Omental fat pad (tissue), 4 donors: ENCODE data around the gene GRIP2. TPM values are rescaled to one million over a fixed set of nuclear protein-coding genes. Genes with fewer than 3 reads are reported as not detected.

Experiments
- ATAC-seq: fragments of 150-250 bp; one replicate; pipeline ENCODE4 v1.9.1; 2016; ENCODE audit warnings: mild to moderate bottlenecking, moderate library complexity; ENCODE audit not compliant: low FRiP score
- DNase-seq: peaks from one replicate; pipeline ENCODE4 v3.0.0-alpha.2; 2019; ENCODE audit warnings: low spot score
- total RNA-seq, 4 donors: library from RNA; depleted of rRNA; stranded (reverse); fragments of >200 nt; gene quantifications; one replicate each; pipeline ENCODE4 v1.1.0, GENCODE V29; 2016
- TF ChIP-seq, protein P1 (sequence below), 3 donors: fragments of 450-650 bp; IDR thresholded peaks; one replicate each; pipeline ENCODE4 v1.5.1; 2016 to 2017; ENCODE audit warnings: antibody characterized with exemption in 3 of 3, mild to moderate bottlenecking in 3 of 3, moderate library complexity in 2 of 3

GRIP2 gene
- total RNA-seq, 4 donors from 2014 or later: 0.69 to 2.6 (median 1.2) TPM

DNA sequence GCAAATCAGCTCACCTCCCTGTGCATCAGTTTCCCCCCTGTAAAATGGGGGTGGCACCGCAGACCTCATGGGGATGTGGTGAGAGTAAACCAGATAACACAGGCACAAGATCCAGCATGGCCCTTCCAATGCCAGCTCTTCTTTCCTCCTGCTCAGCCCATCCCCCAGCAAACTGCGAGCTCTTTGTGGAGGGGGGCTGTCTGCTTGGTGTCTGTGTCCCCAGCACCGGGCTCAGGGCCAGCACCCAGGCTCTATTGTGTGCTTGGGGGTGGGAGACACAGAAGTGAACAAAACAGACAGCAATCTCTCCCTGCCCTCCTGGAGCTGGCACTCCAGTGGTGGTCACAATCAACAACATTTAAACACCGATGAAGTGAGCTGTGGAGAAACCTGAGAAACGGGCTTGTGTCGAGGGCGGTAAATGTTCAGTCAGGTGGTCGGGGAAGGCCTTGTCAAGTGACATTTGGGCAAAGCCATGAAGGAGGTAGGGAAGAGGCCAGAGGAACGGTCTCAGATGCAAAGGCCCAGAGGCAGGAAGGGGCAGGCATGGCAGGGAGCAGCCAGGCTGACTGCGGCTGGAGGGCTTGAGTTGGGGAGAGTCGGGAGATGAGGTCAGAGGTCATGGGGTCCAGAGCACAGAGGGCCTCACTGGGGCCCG lies 28.4 kb downstream of the GRIP2 start:
- TF ChIP-seq, protein P1, sequence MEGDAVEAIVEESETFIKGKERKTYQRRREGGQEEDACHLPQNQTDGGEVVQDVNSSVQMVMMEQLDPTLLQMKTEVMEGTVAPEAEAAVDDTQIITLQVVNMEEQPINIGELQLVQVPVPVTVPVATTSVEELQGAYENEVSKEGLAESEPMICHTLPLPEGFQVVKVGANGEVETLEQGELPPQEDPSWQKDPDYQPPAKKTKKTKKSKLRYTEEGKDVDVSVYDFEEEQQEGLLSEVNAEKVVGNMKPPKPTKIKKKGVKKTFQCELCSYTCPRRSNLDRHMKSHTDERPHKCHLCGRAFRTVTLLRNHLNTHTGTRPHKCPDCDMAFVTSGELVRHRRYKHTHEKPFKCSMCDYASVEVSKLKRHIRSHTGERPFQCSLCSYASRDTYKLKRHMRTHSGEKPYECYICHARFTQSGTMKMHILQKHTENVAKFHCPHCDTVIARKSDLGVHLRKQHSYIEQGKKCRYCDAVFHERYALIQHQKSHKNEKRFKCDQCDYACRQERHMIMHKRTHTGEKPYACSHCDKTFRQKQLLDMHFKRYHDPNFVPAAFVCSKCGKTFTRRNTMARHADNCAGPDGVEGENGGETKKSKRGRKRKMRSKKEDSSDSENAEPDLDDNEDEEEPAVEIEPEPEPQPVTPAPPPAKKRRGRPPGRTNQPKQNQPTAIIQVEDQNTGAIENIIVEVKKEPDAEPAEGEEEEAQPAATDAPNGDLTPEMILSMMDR (IDR thresholded peaks at IDR 0.05): no peak
- DNase-seq (no peak), ATAC-seq (no peak)

DNA sequence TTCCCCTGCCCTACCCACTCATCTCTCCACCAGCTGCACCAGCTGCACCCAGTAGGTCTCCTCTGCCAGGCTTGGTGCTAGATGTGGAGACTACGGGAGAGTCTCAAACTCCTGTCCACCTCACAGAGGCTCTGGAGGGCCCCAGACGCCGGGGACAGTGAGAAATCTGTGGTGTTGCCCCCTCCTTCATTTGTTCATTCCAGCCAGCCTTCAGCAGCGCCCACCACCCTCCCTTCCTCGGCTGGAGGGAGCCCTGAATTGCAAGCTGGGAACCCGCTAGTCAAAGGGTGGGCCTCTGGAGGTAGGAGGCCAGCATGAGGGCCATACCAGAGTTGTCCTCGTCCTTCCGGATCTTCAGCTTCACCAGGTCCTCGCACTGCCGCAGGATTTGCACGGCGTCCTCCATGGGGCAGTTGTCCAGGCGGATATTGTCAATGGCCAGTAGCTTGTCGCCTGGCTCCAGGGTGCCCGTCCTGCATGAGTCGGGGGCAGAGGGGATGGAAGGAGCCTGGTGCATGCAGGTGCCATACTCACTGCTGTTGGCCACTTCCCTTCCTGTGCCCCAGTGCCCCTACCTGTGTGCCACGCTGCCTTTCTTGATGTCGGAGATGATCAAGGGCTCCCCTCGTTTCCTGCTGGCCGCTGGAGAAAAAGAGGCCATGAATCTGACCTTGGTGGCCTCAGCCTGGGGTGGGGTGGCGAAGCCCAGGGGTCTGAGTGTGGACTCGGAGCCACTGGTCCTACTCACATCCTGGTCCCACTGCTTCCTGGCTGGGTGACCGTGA lies 29.1 kb downstream of the GRIP2 start:
- ATAC-seq (no peak), DNase-seq (no peak)

DNA sequence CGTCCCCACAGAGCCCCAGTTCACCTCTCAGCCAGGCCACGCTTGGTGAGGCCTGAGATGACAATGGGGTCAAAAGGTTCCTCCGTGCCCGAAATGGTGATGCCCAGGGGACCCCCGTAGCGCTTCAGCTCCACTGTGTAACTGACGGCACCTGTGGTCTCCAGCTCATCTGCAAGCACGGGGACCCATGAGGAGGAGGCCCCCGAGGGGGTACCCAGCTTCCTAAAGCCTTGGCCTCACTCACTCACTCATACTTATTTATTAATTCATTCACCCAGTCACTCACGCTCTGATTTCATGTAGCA lies 30.4 kb downstream of the GRIP2 start:
- DNase-seq (no peak), ATAC-seq (no peak)
- TF ChIP-seq, protein P1 (IDR thresholded peaks at IDR 0.05): no peak

More for the DNA sequence above, 29.1 kb downstream of the GRIP2 start:
- TF ChIP-seq, protein P1 (IDR thresholded peaks at IDR 0.05): no peak

- ATAC-seq: peak; percentile 64
These were observed 31.0 kb downstream of the GRIP2 start for GRCh38 chr3:14508966-14509795.

DNA sequence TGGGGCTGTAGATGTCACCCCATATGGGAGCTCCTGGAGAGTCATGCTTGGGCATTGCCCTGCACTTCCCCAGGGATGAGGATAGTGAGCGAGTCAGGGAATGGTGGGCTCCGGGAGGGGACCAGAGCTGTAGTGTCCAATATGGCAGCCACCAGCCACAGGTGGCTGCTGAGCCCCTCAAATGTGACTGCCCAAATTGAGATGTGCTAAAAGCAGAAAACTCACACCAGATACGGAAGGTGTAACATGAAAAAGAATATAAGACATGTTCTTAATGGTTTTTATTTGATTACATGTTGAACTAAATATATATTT lies 31.7 kb downstream of the GRIP2 start:
- no peak for DNase-seq
- no peak for ATAC-seq
- TF ChIP-seq, protein P1 (IDR thresholded peaks at IDR 0.05): no peak

More at GRCh38 chr3:14508966-14509795, 31.0 kb downstream of the GRIP2 start:
- peak; percentile 79 for DNase-seq
- TF ChIP-seq, protein P1 (IDR thresholded peaks at IDR 0.05): peak in 1 of 3 donors; percentile 68

- ATAC-seq (no peak), DNase-seq (no peak)
- TF ChIP-seq, protein P1 (IDR thresholded peaks at IDR 0.05): no peak
These were observed 32.2 kb downstream of the GRIP2 start for GRCh38 chr3:14507757-14508504.
